HL-60 (cell line): Measurements from ENCODE around the gene DNAJC1.

ENCODE experiments used
- CTCF ChIP-seq: IDR thresholded peaks from one replicate; pipeline ENCODE4 v1.5.1; 2011; ENCODE audit warnings: low read length, control low read depth, inconsistent platforms; ENCODE audit not compliant: insufficient read depth
- GABPA ChIP-seq: IDR thresholded peaks from 2 replicates; pipeline ENCODE4 v1.6.1; 2012; ENCODE audit warnings: low read depth
- POLR2AphosphoS5 ChIP-seq: IDR thresholded peaks from 2 replicates; pipeline ENCODE4 v1.6.1; 2012; ENCODE audit warnings: low read depth
- REST ChIP-seq: IDR thresholded peaks from 2 replicates; pipeline ENCODE4 v1.6.1; 2012; ENCODE audit warnings: low read depth; ENCODE audit not compliant: insufficient replicate concordance

- no peak for TF ChIP-seq CTCF
- no peak for TF ChIP-seq POLR2AphosphoS5
- TF ChIP-seq REST = no peak
- TF ChIP-seq GABPA = no peak
Observed at GRCh38 chr10:21993360-21994001, 10.0 kb downstream of the DNAJC1 start.
